C4-2B (cell line): ENCODE measurements around the gene UBXN7.

ENCODE experiments used
- CTCF ChIP-seq: fragments of 450-650 bp; conservative IDR thresholded peaks from 2 replicates; pipeline ENCODE4 v1.5.1; 2017; ENCODE audit warnings: mild to moderate bottlenecking
- ZFX ChIP-seq: fragments of 450-650 bp; IDR thresholded peaks from 2 replicates; pipeline ENCODE4 v1.6.1; 2017

DNA sequence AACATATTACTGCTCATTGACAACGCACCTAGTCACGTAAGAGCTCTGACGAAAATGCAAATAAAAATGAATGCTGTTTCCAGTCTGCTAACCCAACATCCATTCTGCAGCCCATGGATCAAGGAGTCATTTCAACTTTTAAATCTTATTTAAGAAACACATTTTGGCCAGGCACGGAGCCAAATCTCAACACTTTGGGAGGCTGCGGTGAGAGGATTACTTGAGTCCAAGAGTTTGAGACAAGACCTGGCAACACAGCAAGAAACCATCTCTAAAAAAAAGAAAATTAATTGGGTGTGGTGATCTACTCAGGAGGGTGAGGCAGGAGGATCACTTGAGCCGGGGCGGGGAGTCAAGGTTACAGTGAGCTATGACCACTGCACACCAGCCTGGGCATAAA is 71.6 kb downstream of the UBXN7 start:
- TF ChIP-seq CTCF, result no peak
- no peak for TF ChIP-seq ZFX
